HG03571 (cell line): ENCODE measurements around the gene SLIT3.

Source experiments
- ATAC-seq: cut with Tn5 transposase; IDR thresholded peaks from one replicate; pipeline ENCODE4 v1.9.1; 2021; ENCODE audit not compliant: unreplicated experiment

Gene SLIT3

DNA sequence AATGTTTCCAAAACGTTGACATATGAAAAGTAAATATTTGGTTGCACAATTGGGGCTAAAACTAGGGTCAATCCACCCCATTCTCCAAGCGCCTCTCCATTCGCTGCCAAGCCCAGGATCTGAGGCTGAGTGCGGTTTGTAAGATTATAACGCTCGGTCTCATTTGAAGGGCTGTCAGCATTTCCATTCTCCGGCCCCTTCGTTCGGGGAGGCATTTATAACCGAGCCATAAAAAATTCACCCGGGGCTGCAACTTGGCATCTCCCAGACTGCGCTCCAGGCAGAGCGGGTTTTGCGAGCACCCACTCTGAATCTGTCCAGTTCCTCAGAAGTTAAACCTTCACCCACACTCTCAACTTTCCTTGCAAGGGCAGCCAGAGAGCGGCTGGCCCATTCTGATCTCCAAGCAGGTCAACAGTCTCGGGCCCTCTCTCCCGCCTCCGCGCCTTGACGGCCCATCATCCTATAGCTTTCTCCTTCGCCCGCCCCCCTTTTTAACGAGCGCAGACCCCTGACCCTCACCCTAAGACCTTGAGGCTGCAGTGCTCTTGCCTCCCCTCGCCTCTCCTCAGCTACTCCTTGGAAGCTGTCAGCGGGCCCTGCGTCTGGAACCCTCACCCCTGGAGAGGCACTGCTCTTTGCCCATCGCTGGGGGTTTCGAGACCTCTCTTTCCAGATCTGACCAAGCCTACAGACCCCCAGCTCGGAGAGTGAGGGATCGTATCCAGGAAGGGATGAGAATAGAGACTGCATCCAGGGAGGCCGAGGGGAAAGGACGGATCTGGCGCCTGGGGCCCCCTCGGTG, 1.1 kb downstream of the SLIT3 start:
- ATAC-seq: no peak

DNA sequence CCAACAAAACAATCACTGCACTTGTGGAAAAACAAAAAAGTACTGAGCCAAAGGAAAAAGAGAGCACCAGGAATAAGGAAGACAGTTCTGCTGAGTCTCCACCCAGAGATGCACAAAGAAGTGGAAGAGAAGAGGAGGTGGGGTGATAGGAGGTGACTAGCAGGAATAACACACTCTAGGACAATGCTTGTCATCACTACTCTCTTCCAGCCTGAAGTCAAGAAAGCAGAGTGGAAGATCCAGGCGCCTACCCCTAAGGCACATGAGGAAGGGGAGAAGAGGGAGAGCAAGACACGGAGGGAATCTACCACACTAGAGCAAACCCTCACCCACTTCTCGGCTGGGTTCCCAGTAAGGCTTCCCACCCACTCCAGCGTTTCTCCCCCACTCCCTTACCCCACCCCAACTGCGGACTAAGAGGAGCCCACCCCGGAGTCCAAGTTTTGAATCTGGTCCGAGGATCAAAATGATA, 1.7 kb downstream of the SLIT3 start:
- no peak for ATAC-seq

DNA sequence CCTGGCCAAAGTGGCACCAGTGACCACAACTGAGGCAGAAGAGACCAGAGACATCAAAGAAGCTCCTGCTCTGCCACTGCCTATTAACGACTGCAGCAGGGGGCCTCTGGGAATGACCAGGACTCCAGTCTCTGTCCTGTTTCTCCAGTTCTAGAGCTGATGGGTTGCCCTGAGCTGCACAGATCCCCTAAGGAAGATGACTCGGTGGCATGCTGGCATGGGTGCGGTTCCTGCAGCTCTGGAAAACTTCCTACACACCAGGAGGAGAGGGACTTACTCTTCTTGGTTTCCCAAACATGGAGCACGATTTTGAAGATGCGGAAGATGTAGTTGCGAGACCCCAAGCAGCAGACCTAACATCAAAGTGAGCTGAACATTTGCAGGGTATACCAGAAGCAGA, 2.7 kb downstream of the SLIT3 start:
- no peak for ATAC-seq

DNA sequence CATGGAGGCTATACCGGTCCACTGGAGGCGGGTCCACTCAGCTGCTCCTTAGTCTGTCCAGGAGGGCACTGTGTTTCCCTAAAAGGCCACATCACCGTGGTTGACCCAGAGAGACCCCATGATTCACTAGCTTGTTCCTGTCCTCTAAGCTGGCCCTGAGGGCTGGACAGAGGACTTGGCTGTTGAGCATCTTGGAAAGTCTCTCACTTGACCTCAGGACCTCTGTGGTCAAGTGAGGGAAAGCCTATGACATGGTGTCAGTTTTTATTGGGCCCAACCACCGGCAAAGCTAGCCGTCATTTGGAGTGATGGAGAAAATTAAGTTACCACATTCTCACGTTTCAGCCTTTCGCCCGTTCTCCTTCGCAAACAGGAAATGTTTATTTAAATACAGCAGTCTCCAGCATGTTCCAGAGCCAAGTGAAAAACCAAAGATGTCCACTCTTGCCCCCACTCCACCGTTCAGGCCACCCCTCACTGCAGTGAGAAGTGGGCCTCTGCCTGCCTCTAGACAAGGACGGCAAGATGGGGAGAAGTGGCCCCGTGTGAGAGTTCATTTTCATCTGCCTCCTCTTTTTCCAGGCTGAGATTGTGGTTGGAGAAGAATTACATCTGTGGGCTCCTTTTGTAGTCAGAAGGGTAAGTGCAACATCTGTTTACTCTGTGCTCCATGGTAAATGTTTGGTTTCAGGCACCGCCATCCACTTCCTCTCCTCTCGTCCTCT, 4.4 kb downstream of the SLIT3 start:
- no peak for ATAC-seq

DNA sequence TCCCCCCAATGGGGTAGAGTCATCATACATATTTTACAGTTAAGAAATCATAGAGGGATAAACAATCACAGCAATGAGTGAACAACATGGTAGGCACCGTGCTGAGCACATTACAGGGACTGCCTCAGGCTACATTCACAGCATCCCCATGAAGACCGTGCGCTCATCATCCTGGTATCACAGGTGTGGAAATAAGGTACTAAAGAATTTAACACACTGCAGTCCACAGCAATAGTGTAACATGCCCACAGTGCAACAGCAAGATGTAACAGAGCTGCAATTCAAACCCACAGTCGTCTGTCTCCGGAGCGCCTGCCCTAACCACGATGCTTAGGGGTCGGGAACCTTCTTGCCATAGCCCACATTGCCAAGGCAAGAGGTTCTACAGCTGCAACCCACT, 5.6 kb downstream of the SLIT3 start:
- no peak for ATAC-seq

DNA sequence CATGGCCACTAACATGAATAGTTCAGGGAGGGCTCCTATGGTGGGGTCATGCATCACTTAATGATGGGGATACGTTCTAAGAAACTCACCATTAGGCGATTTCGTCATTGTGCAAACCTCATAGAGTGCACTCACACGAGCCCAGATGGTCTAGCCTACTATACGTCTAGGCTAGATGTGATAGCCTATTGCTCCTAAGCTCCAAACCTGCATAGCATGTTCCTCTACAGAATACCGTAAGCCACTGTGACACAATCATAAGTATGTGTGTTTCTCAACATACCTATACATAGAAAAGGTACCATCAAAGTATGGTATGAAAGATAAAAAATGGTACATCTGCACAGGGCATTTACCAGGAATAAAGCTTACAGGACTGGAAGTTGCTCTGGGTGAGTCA, 6.3 kb downstream of the SLIT3 start:
- ATAC-seq: no peak

DNA sequence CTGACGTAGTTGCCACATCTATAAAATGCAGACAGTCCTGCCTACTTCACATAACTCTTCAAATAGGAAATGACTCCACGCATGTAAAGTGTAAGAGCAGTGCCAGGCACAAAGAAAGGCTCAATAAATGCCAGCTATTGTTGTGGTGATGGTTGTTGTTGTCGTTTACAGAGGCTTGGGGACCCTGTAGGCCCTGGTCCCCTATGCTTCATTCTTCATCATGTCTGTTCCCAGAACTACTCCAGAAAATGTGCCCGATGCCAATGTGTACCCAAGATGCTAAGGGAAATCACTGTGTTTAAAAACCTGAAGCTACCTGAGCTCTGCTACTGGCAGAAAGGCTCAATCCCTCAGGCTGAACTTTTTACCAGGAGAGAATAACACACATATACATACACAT, 9.1 kb downstream of the SLIT3 start:
- no peak for ATAC-seq

DNA sequence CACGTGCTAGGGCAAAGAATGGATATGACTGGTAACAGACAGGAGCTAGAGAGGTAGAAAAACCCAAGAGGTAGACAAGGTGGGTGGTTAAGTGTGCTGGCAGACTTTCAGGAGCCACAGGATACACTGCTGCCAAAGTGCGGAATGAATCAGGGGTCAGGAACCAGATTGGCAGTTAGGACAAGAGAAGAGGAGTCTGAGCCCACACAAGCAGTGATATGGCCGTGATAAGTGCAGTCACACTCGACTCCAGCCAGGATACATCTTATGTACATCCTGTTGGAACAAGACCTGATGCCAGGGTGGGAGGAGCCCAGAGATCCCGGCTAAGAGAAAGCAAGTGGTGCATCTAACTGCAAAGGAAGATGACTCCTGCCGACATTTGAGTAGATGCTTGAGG, 10.0 kb downstream of the SLIT3 start:
- no peak for ATAC-seq

DNA sequence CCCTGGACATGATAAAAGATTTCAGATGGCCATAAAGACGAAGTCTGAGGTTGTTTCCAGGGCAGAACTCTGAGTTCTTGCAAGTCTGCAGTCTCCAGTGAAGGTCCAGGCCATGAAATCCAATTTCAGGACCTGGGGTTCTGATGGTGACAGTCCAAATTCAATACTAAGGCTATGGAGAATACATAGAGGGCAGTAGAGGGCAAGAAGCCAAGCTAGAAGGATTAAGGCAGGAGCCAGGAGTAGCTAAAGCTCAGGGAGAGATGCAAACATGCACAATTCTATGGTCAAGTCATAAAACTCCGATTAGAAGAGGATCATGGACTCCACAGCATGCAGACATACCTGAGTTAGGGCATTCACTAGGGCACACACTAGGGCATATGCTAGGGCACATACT, 11.4 kb downstream of the SLIT3 start:
- ATAC-seq: no peak

DNA sequence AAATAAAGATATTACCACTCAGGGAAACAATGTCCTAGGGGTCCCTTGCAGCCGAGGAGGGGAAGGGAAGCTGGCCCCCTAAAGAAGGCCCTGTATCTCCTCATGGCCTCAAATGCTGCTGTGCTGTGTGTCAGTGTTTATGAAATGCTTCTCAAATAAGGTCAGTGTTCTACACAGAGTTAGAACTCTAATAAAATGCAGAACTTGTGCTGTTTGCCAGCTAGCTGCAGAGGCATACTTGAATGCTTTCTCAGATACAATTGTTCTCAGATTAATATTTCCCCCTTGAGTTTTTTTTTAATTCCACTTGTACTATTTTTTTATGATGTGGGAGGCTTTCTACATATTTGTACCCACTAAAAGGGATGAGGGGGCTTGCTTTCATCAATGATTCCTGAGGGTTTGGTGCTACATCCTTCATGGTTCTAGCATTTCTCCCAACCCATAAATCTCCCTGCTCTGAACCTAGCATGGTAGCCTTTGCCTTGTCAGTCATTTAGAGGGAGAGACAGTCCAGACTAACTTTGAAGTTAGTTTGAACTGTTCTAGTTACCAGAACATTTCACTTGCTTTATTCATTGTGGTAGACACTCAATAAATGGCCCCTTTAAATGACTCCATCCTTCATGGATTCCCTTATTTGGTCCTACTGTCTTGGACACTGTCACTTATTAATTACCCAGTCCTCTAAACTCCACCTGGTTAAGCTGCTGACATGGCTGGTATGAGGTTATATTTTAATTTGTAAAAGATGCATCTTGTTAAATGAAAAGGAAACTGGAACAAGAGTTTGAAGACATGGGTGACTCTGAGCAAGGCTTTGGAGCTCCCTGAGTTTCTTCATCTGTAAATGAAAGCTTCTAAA, 12.6 kb downstream of the SLIT3 start:
- no peak for ATAC-seq

DNA sequence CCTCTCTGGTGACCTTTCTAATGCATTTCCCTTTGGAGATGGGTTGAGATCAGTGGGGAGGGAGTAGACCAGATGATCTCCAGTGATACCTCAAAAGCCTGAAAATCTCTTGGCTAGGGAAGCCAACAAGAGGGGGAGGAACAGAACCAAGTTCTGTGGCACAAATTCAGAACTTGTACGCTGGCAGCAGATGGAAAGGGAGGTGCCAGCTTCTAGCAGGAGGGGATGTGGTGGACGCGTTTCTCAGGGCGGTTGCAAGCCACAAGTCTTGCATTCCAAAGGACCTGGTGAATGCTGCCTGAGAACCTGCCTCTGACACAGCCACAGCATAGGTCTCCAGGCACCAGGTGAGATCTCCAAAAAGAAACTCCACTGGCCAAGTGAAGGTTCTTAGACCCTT, 13.4 kb downstream of the SLIT3 start:
- ATAC-seq: no peak

DNA sequence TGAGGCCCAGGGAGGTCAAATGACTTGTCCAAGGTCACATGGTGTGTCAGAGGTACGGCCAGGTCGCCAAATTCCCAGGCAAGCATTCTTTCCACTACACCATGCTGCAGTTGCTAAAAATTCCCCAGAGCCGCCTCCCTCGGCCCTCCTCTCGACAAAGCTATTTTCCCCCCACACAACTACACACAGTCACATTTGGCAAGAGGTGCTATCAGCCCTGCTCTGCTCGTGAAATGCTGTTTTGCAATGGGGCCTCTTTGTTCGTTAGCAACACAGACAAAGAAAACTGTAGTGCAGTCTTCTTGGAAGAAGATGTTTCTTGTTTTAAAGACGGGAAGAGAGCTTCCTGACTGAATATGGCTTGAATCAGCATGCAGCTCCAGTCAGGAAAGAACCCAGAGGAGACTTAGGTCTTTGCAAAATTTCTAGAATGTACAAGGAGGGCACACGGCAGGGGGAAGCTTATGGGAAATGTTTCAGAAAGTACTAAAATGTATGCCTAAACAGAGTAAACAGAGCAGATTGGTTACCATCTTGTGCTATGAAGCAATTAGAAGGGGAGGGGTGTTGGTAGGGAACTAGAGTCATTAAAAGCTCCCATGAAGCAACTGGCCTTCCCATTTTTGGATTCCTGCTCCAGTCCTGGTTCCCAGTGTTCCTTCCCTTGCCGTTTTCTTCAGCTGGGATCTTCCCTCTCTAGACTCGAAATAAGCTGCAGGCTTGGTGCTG, 14.2 kb downstream of the SLIT3 start:
- ATAC-seq: no peak

DNA sequence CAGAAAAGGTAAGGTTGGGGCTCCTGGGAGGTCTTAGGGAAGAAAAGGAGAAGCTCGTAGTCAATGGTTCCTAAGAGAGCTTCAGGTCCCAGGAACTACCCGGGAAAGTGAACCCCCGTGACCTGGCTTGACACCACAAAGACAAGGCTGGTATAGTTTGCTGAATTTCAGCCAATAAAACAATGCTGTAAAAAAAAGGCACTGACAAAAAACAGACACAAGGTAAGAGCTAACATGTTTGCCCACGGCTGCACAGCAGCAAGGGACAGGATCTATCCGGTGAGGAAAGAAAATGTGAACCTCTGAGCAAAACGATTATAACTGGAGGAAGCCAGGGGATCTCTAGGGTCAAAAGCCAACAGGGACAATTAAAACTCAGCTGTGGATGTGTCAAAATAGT, 17.1 kb downstream of the SLIT3 start:
- no peak for ATAC-seq

DNA sequence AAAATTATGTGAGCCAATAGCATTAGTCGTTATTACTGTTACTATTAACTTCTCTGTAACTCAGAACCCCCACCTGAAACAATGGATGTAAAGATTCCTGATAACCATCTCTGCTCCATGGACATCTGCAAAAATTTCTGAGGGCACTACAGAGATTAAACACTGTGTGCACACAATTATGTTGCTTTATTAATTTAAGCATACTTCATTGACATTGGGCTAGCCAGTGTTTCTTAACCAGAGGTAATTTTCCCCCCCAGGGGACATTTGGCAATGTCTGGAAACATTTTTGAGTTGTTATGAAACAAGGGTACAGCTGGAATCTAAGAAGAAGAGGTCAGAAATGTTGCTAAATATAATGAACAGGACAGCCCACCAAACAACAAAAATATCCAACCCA, 19.3 kb downstream of the SLIT3 start:
- no peak for ATAC-seq

DNA sequence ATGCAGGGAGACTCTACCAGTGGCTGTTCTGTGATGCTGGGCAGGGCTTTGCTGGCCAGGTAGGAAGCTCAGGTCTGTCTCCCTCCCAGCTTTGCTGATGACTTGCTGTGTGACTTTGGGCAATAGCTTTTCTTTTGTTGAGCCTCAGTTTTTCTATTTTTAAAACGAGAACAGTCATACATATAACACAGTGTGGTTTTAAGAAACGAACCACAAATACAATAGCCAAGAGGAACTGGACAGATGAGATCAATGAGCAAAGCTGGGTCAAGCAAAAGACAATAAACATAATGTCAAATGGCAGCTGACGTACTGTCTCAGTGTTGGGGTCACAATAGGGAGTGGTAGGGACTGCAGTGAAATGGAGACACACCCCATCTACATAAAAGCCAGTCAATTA, 20.2 kb downstream of the SLIT3 start:
- no peak for ATAC-seq

DNA sequence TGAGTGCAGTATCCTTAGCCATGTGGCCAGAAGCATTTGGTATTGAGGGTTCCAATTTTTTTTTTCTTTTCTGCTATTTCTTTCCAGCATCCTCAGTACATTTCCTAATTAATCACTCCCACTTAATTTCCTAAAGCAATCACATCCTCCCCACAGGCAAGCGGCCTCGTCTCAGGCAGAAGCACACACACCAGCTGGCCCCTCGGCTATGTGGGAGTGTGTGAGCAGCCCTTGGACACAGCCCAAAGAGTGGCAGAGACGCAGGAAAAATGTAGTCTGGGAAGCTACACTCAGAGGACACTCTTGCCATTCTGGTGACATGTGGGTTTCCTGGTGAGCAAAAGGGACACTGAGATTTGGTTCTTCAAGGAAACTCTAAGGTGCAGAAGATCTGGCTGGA, 20.7 kb downstream of the SLIT3 start:
- ATAC-seq: no peak

DNA sequence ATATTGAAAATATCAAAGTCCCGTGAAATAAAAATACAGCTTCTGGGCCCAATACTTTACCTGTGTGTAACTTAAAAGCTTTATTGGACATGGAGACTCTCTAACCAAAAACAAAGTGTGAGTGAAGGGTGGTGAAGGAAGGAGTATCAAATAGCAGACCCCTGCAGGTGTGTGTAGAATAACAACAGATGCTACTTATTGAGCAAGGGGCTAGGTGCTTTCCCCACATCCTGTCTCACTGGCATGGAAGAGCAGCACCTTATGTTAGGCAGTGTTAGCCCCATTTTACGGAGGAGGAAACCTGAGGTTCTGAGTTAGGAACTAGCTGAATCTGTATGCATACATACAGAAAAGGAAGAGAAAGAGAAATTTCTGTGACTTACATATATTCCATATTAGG, 21.8 kb downstream of the SLIT3 start:
- ATAC-seq: no peak

DNA sequence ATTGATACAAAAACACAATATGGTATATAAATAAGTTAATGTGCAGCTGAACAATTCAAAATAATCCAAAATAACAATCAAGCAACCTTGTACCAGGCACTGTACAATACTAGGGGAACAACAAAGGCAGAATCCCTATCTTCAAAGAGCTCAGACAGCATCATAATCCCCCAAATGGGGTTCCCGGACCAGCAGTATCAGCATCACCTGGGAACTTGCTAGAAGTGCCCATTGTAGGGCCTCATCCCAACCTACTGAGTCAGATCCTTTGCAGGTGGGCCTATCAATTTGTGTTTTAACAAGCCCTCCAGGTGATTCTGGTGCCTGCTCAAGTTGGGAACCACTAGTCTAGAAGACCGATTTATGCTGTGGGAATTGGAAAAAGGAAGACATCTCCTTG, 27.1 kb downstream of the SLIT3 start:
- ATAC-seq: no peak

DNA sequence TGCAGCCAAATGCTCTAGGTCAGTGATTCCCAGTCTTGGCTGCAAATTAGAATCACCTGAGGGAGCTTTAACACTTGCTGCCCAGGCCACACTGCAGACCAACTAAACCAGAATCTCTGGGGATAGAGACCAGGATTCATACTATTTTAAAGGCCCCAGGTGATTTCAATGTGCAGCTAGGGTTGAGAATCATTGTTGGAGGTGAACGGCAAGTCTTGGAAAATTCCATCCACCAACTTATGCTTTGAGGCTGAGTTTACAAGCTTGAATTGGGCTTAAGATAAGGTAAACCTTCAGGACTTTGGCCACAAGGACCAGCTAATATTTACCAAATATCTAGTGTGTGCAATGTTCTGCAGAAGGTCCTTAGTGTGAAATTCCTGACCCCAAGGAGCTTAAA, 27.5 kb downstream of the SLIT3 start:
- ATAC-seq: no peak

DNA sequence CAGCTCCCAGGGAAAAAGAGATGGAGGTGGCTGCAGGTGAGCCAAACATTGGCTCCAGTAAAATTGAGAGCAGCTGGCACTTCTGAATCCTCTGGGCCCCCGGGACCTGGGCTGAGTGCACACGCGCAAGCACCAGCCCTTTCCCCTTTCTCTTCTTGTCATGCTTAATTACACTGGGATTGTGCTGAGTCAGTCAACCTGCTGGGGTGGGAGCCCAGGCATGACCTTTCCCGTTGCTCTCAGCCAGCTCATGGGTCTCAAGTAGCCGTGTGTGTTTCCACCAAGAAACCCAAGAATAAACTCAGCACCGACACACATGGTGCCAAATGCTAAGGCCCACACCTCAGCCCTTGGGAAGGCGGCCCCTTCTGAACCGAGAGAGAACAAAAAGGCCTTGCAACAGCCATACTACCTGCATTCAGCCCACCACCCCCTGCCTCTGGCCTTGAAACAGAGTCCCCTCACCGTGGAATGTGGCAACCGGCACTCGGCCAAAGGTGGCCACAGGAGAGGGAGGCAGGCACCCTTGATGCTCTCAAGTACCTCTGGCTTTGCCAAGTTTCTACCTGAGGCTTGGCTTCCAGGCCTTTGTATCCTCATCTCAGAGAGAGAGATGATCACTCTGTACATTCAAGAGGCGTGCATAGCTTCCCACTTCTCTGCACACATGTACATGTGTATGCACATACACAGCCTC, 28.1 kb downstream of the SLIT3 start:
- ATAC-seq: no peak
